ENCODE measurements around the gene ELOVL3. TPM values are rescaled to one million over a fixed set of nuclear protein-coding genes. Genes with fewer than 3 reads are reported as not detected.

Gene ELOVL3
- total RNA-seq, 1 donor from 2014 or later = not detected

- DNase-seq = no peak
- peak overlapping the region; percentile 49 for H3K27ac ChIP-seq (replicated peaks)
- no peaks in the 10 kb centered on the region for H3K36me3 ChIP-seq
- intact Hi-C loops (cut with micrococcal nuclease) = no loop called here
- H3K4me3 ChIP-seq = peak overlapping the region; percentile 81
- H3K27me3 ChIP-seq (ENCODE audit: low read depth) = peaks cover 4% of the 10 kb centered on the region
- TF ChIP-seq CTCF (IDR thresholded peaks at IDR 0.05; ENCODE audit: borderline replicate concordance) = no peak
- H3K9me3 ChIP-seq (replicated peaks) = no peaks in the 10 kb centered on the region
- H3K4me1 ChIP-seq = peaks cover 46% of the 10 kb centered on the region
Measured at GRCh38 chr10:102241032-102241443, 14.9 kb downstream of the ELOVL3 start.

- H3K27ac ChIP-seq (replicated peaks) = peak within 1 kb of the TSS; percentile 49
- no peaks in the 10 kb centered on the region for H3K36me3 ChIP-seq
- H3K27me3 ChIP-seq (ENCODE audit: low read depth) = peaks cover 4% of the 10 kb centered on the region
- H3K9me3 ChIP-seq (replicated peaks) = no peaks in the 10 kb centered on the region
- intact Hi-C loops (cut with micrococcal nuclease) = no loop called here
- H3K4me3 ChIP-seq = peak within 1 kb of the TSS; percentile 81
- peak; percentile 9 for TF ChIP-seq CTCF (IDR thresholded peaks at IDR 0.05; ENCODE audit: borderline replicate concordance)
- peak; percentile 94 for DNase-seq
- peaks cover 47% of the 10 kb centered on the region for H3K4me1 ChIP-seq
Measured at GRCh38 chr10:102241444-102242117, 15.5 kb downstream of the ELOVL3 start, which contains the start of gene PITX3. PITX3 (minus strand) TSS chr10:102241512; CDS start chr10:102232080, 9,432 bp downstream.

- Histone ChIP-seq H3K4me1 (peaks cover 53% of the 10 kb centered on the region), H3K4me3 (peak overlapping the region; percentile 81), H3K27me3 (ENCODE audit: low read depth) (peaks cover 4% of the 10 kb centered on the region), H3K9me3 (replicated peaks) (no peaks in the 10 kb centered on the region), H3K27ac (replicated peaks) (no peak overlapping the region), H3K36me3 (no peaks in the 10 kb centered on the region)
- intact Hi-C loops (cut with micrococcal nuclease) = no loop called here
- TF ChIP-seq CTCF (IDR thresholded peaks at IDR 0.05; ENCODE audit: borderline replicate concordance) = no peak
- no peak for DNase-seq
Measured at GRCh38 chr10:102242118-102242485, 16.0 kb downstream of the ELOVL3 start.

- intact Hi-C loops (cut with micrococcal nuclease) = no loop called here
- Histone ChIP-seq H3K27ac (replicated peaks) (no peak overlapping the region), H3K4me1 (peaks cover 65% of the 10 kb centered on the region)
Measured at GRCh38 chr10:102243309-102243708, 17.2 kb downstream of the ELOVL3 start.

More at GRCh38 chr10:102243309-102243708, 17.2 kb downstream of the ELOVL3 start:
- H3K27me3 ChIP-seq (ENCODE audit: low read depth) = peaks cover 4% of the 10 kb centered on the region
- no peaks in the 10 kb centered on the region for H3K9me3 ChIP-seq (replicated peaks)
- no peaks in the 10 kb centered on the region for H3K36me3 ChIP-seq
- no peak overlapping the region for H3K4me3 ChIP-seq
- no peak for TF ChIP-seq CTCF (IDR thresholded peaks at IDR 0.05; ENCODE audit: borderline replicate concordance)
- no peak for DNase-seq
